ENCODE data around the gene CSMD2. TPM values are rescaled to one million over a fixed set of nuclear protein-coding genes. Genes with fewer than 3 reads are reported as not detected.

CSMD2 gene
- polyA plus RNA-seq, 1 of the 3 experiments (the other 2 are of a cell fraction) = not detected

- TF ChIP-seq REST (IDR thresholded peaks at IDR 0.05; ENCODE audit: low read depth, low read length) = no peak
Observed at GRCh38 chr1:33624261-33624990, 540.6 kb downstream of the CSMD2 start (continued).

- no peak overlapping the region for H3K4me2 ChIP-seq
- DNase-seq = no peak
- CTCF ChIA-PET = interaction anchor here (0.5 to 2.6 kb wide), 4 partner anchors 10 to 1579 kb away, joined by 3 to 29 read pairs (median 4); no protein-coding TSS in a partner anchor
Observed at GRCh38 chr1:33623811-33624210, 541.2 kb downstream of the CSMD2 start.

More at GRCh38 chr1:33623811-33624210, 541.2 kb downstream of the CSMD2 start:
- H3K27ac ChIP-seq (ENCODE audit: low read depth in 2 of 2, low read length in 1 of 2) = no peak overlapping the region
- TF ChIP-seq EP300 (IDR thresholded peaks at IDR 0.05; ENCODE audit: borderline replicate concordance in 1 of 2, low read depth in 1 of 2, low read length in 1 of 2) (no peak), SIN3A (IDR thresholded peaks at IDR 0.05; ENCODE audit: borderline replicate concordance, low read depth, low read length) (no peak), NRF1 (IDR thresholded peaks at IDR 0.05; ENCODE audit: low read depth, low read length) (no peak), YY1 (IDR thresholded peaks at IDR 0.05; ENCODE audit: low read depth) (no peak), FOSL2 (IDR thresholded peaks at IDR 0.05; ENCODE audit: borderline replicate concordance, low read depth) (no peak), RAD21 (IDR thresholded peaks at IDR 0.05; ENCODE audit: low read length) (no peak), MEF2A (IDR thresholded peaks at IDR 0.05; ENCODE audit: borderline replicate concordance, low read depth) (no peak), FOXM1 (IDR thresholded peaks at IDR 0.05; ENCODE audit: low read depth) (no peak), SMC3 (IDR thresholded peaks at IDR 0.05; ENCODE audit: low read depth, low read length) (no peak), MXI1 (IDR thresholded peaks at IDR 0.05; ENCODE audit: low read depth, low read length) (no peak), TCF12 (IDR thresholded peaks at IDR 0.05) (no peak), POLR2AphosphoS5 (IDR thresholded peaks at IDR 0.05; ENCODE audit: low read depth, low read length) (no peak), NFIC (IDR thresholded peaks at IDR 0.05; ENCODE audit: borderline replicate concordance) (no peak), RFX5 (IDR thresholded peaks at IDR 0.05; ENCODE audit: low read length) (no peak), RXRA (IDR thresholded peaks at IDR 0.05; ENCODE audit: borderline replicate concordance, low read depth) (no peak), REST (IDR thresholded peaks at IDR 0.05; ENCODE audit: low read depth, low read length) (no peak)
- H3K27me3 ChIP-seq (ENCODE audit: insufficient read depth) = no peaks in the 10 kb centered on the region
- no peaks in the 10 kb centered on the region for H3K79me2 ChIP-seq (ENCODE audit: insufficient read depth)
- no peaks in the 10 kb centered on the region for H3K9me2 ChIP-seq
- no peak overlapping the region for H2AFZ ChIP-seq (ENCODE audit: low read depth)
- no peaks in the 10 kb centered on the region for H3K9me3 ChIP-seq
- H3K36me3 ChIP-seq (replicated peaks in 1 of 2; ENCODE audit: control insufficient read depth in 1 of 2, insufficient read depth in 2 of 2, low read length in 1 of 2) = no peaks in the 10 kb centered on the region
- H3K4me3 ChIP-seq (ENCODE audit: low read depth in 2 of 2, low read length in 1 of 2) = no peak overlapping the region
- no peaks in the 10 kb centered on the region for H4K20me1 ChIP-seq (ENCODE audit: insufficient read depth)
- H3K9ac ChIP-seq = no peak overlapping the region
- no peaks in the 10 kb centered on the region for H3F3A ChIP-seq (replicated peaks; ENCODE audit: insufficient read depth)
- no peaks in the 10 kb centered on the region; a peak in 1 of 4 replicates for H3K4me1 ChIP-seq (ENCODE audit: control insufficient read depth in 1 of 2, insufficient read depth in 2 of 2, low read depth in 1 of 2, low read length in 1 of 2)
- POLR2A ChIA-PET = no interaction called here
- 38% methylated on average over 4 of the region's 4 CpGs for WGBS (ENCODE audit: low lambda C conversion rate)
